ENCODE results near the gene ARHGAP18. TPM values are rescaled to one million over a fixed set of nuclear protein-coding genes. Genes with fewer than 3 reads are reported as not detected.
A peak's percentile ranks its signal among the peaks of the same experiment; 100 is the strongest.

The ARHGAP18 gene
- total RNA-seq, 4 donors from 2014 or later, result 5.2 to 9.2 (median 6.5) TPM

DNA sequence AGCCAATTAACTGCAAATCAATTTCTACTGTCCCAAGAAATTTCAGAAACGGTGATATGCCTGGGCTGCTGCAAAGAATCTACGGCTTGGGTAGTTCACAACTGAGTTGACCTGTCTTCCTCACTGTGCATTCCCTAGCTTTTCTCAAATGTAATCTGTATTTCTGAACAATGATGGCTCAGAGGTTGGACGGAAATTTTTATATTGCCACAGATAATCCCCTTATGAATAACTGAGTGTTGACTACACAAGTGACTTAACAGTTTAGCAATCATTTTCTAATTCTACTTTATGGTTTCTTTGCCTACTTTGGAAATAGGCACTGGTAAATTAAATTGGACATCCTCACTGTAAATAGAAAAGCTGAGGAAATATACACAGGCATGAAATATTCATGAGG lies 94.5 kb downstream of the ARHGAP18 start:
- in situ Hi-C loops (cut with MboI; ENCODE audit: low sequenced_read_pairs in 4 of 4), result no loop called here
- Histone ChIP-seq H3K4me3 (no peak overlapping the region), H3K9me3 (no peaks in the 10 kb centered on the region), H3K36me3 (peaks cover 0 to 13% of the 10 kb centered on the region in 2 donors), H3K4me1 (no peaks in the 10 kb centered on the region), H3K27me3 (no peaks in the 10 kb centered on the region), H3K27ac (no peak overlapping the region)
- ATAC-seq (no peak), DNase-seq (no peak)
- TF ChIP-seq, protein P1, sequence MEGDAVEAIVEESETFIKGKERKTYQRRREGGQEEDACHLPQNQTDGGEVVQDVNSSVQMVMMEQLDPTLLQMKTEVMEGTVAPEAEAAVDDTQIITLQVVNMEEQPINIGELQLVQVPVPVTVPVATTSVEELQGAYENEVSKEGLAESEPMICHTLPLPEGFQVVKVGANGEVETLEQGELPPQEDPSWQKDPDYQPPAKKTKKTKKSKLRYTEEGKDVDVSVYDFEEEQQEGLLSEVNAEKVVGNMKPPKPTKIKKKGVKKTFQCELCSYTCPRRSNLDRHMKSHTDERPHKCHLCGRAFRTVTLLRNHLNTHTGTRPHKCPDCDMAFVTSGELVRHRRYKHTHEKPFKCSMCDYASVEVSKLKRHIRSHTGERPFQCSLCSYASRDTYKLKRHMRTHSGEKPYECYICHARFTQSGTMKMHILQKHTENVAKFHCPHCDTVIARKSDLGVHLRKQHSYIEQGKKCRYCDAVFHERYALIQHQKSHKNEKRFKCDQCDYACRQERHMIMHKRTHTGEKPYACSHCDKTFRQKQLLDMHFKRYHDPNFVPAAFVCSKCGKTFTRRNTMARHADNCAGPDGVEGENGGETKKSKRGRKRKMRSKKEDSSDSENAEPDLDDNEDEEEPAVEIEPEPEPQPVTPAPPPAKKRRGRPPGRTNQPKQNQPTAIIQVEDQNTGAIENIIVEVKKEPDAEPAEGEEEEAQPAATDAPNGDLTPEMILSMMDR (IDR thresholded peaks at IDR 0.05 in 4 of 5, conservative IDR thresholded peaks at IDR 0.05 in 1 of 5), result no peak
- no peak for TF ChIP-seq POLR2A (IDR thresholded peaks at IDR 0.05)
- intact Hi-C loops (cut with DNase I; ENCODE audit: low total_unique reads), result no loop called here

DNA sequence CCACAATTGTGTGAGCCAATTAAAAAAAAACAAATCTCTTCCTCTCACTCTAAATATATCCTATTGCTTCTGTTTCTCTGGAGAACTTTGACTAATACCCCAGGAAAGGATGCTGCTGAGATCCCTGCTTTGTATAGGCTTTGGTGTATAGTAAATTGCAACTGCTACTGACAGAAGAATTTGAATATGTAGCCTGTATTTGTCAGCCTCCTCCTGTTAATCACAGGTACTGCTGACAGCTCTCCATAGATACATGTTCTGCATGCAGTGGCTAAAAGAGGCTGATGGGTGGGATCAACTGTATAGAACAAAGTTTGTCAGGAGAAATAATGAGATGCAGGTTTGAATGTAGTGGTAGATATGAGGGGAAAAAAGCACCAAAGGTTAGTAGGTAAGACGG lies 95.0 kb downstream of the ARHGAP18 start:
- in situ Hi-C loops (cut with MboI; ENCODE audit: low sequenced_read_pairs in 4 of 4) (no loop called here), intact Hi-C loops (cut with DNase I; ENCODE audit: low total_unique reads) (no loop called here)
- Histone ChIP-seq H3K9me3 (no peaks in the 10 kb centered on the region), H3K27me3 (no peaks in the 10 kb centered on the region), H3K4me3 (no peak overlapping the region), H3K36me3 (peaks cover 0 to 13% of the 10 kb centered on the region in 2 donors), H3K27ac (no peak overlapping the region), H3K4me1 (peaks cover 3 to 4% of the 10 kb centered on the region in 2 donors)
- no peak for TF ChIP-seq POLR2A (IDR thresholded peaks at IDR 0.05)
- TF ChIP-seq, protein P1 (IDR thresholded peaks at IDR 0.05 in 4 of 5, conservative IDR thresholded peaks at IDR 0.05 in 1 of 5), result no peak
- DNase-seq, result no peak
- ATAC-seq, result no peak

DNA sequence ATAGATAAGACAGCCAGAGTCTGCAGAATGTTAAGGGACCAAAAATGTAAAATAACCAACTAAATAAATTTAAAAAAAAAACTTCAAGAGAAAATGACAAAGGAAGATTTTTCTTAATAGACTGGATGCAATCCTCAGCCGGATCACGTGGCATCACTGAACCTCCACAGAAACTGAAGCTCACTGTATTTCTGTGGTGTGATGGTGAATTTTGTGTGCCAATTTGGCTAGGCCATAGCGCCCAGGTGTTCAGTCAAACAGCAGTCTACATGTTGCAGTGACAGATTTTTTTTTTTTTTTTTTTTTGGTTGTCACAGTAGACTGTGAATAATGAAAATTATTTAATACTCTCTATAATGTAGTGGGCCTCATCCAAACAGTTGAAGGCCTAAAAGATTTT lies 95.5 kb downstream of the ARHGAP18 start:
- Histone ChIP-seq H3K4me1 (peaks cover 9 to 10% of the 10 kb centered on the region in 2 donors), H3K4me3 (no peak overlapping the region), H3K27me3 (no peaks in the 10 kb centered on the region), H3K36me3 (peaks cover 0 to 13% of the 10 kb centered on the region in 2 donors), H3K9me3 (no peaks in the 10 kb centered on the region), H3K27ac (no peak overlapping the region)
- intact Hi-C loops (cut with DNase I; ENCODE audit: low total_unique reads), result no loop called here
- no peak for TF ChIP-seq POLR2A (IDR thresholded peaks at IDR 0.05)
- TF ChIP-seq, protein P1 (IDR thresholded peaks at IDR 0.05 in 4 of 5, conservative IDR thresholded peaks at IDR 0.05 in 1 of 5), result no peak
- no peak for DNase-seq
- ATAC-seq, result no peak
- in situ Hi-C loops (cut with MboI; ENCODE audit: low sequenced_read_pairs in 4 of 4), result no loop called here

DNA sequence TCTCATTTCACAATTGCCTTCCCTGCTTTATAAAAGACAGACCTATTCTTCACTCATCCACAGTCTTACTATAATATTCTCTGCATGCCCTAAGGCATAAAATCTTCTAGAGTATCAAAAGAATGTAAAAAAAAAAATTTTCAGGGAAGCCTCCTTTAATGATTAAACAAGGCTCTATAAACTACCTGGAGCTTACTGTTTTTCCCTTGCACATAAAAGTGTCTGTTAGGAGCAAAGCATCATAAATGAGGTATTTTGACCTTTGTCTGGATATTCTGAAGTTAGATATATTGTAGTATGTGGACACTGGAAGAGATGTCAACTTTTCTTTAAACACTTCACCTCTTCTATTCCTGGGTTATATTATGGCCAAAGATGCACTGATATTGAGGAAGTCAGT lies 97.5 kb downstream of the ARHGAP18 start:
- peaks cover 13 to 14% of the 10 kb centered on the region in 2 donors for H3K4me1 ChIP-seq
- no peak overlapping the region for H3K4me3 ChIP-seq
- TF ChIP-seq POLR2A (IDR thresholded peaks at IDR 0.05), result no peak
- TF ChIP-seq, protein P1 (IDR thresholded peaks at IDR 0.05 in 4 of 5, conservative IDR thresholded peaks at IDR 0.05 in 1 of 5), result no peak
- H3K9me3 ChIP-seq, result no peaks in the 10 kb centered on the region
- H3K27me3 ChIP-seq, result no peaks in the 10 kb centered on the region
- no peak for DNase-seq
- peaks cover 0 to 9% of the 10 kb centered on the region in 2 donors for H3K36me3 ChIP-seq
- ATAC-seq, result no peak
- in situ Hi-C loops (cut with MboI; ENCODE audit: low sequenced_read_pairs in 4 of 4) (no loop called here), intact Hi-C loops (cut with DNase I; ENCODE audit: low total_unique reads) (no loop called here)
- no peak overlapping the region for H3K27ac ChIP-seq

DNA sequence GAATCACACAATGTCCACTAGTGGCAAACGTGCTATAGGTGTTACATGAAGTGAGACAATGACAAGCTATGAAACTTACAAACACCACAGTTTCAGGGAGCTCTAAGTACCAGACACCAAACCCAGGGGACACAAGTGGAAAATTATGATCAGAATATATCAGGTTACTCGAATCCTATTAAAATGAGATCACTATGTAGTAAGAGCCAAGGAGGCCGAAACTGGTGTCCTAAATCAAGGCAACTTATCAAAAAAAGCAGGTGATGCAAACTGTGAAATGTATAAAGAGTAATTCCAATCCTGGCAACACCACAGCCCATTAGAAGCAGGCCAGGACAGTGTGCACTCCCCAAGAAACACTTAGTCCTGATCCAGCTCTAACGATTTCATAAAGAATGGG lies 100.3 kb downstream of the ARHGAP18 start:
- Histone ChIP-seq H3K4me3 (no peak overlapping the region), H3K27me3 (no peaks in the 10 kb centered on the region), H3K9me3 (no peaks in the 10 kb centered on the region), H3K36me3 (peaks cover 0 to 3% of the 10 kb centered on the region in 2 donors), H3K27ac (peak overlapping the region; percentile 29 to 57 (median 44)), H3K4me1 (peaks cover 13 to 14% of the 10 kb centered on the region in 2 donors)
- intact Hi-C loops (cut with DNase I; ENCODE audit: low total_unique reads), result no loop called here
- no peak for TF ChIP-seq POLR2A (IDR thresholded peaks at IDR 0.05)
- TF ChIP-seq, protein P1 (IDR thresholded peaks at IDR 0.05 in 4 of 5, conservative IDR thresholded peaks at IDR 0.05 in 1 of 5), result no peak
- ATAC-seq (peak; percentile 62 to 68), DNase-seq (no peak)
- in situ Hi-C loops (cut with MboI; ENCODE audit: low sequenced_read_pairs in 4 of 4), result no loop called here

All from gastrocnemius medialis (tissue), 4 donors.